GM12873 (cell line): Measurements from ENCODE around the gene IGFBP3.

Experiments used
- CTCF ChIP-seq: IDR thresholded peaks from 2 replicates; pipeline ENCODE4 v1.5.1; 2012; ENCODE audit warnings: low read depth, mild to moderate bottlenecking, moderate library complexity, low read length, control low read depth; ENCODE audit not compliant: insufficient read depth; ENCODE audit errors: missing control alignments

IGFBP3 gene

GRCh38 chr7:45937301-45937700 lies 16.2 kb upstream of the IGFBP3 start:
- TF ChIP-seq CTCF: no peak

- TF ChIP-seq CTCF: no peak
Observed at GRCh38 chr7:45930967-45931366, 9.9 kb upstream of the IGFBP3 start.

GRCh38 chr7:45927721-45928120 lies 6.6 kb upstream of the IGFBP3 start:
- no peak for TF ChIP-seq CTCF

- TF ChIP-seq CTCF: no peak
Observed at GRCh38 chr7:45924283-45924682, 3.2 kb upstream of the IGFBP3 start.

GRCh38 chr7:45923818-45924217 lies 2.7 kb upstream of the IGFBP3 start:
- TF ChIP-seq CTCF: no peak

- peak; percentile 79 for TF ChIP-seq CTCF
Observed at GRCh38 chr7:45923290-45923689, 2.2 kb upstream of the IGFBP3 start.

- no peak for TF ChIP-seq CTCF
Observed at GRCh38 chr7:45922810-45923209, 1.7 kb upstream of the IGFBP3 start.
